GM11168 (cell line): ENCODE results near the gene SMYD3.

Source experiments
- in situ Hi-C: fragments of 300-500 bp; cut with MboI; formaldehyde crosslinking; loops from one replicate; pipeline ENCODE4 v1.12.0; 2022; ENCODE audit warnings: low sequenced_read_pairs; ENCODE audit not compliant: unreplicated experiment

Gene SMYD3

GRCh38 chr1:246232126-246232525 lies 275.0 kb downstream of the SMYD3 start:
- in situ Hi-C loops: no loop called here

GRCh38 chr1:246226041-246226440 lies 281.0 kb downstream of the SMYD3 start:
- in situ Hi-C loops: no loop called here

- in situ Hi-C loops: no loop called here
These were observed 285.4 kb downstream of the SMYD3 start for GRCh38 chr1:246221485-246222255.

- in situ Hi-C loops: no loop called here
These were observed 286.5 kb downstream of the SMYD3 start for GRCh38 chr1:246220495-246221065.

DNA sequence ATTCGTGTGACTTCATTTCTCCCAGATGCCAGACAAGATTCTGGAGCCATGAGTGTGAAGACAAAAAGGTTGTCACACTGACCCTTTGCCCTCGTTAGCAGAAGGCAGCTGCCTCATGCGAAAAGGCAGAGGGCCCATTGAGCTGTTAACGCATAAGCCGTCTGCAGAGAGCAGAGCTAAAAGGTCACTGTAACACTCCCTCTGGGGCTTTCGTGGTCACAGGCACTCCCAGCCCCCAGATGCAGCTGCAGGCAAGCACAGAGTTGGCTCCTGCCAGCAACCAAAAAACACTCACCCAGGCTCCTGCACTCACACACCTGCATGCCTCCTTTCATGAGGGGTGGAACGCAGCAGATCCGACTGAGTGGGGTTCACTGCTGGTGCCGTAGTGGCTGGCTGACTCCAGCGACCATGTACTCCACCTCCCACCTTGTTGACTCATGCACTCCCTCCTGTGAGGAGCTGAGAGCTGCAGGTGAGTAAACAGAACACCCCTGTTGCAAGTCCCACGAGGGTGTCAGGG lies 287.5 kb downstream of the SMYD3 start:
- in situ Hi-C loops: no loop called here

GRCh38 chr1:246218686-246219085 lies 288.4 kb downstream of the SMYD3 start:
- in situ Hi-C loops: no loop called here

- in situ Hi-C loops: no loop called here
These were observed 290.2 kb downstream of the SMYD3 start for GRCh38 chr1:246216906-246217305.

DNA sequence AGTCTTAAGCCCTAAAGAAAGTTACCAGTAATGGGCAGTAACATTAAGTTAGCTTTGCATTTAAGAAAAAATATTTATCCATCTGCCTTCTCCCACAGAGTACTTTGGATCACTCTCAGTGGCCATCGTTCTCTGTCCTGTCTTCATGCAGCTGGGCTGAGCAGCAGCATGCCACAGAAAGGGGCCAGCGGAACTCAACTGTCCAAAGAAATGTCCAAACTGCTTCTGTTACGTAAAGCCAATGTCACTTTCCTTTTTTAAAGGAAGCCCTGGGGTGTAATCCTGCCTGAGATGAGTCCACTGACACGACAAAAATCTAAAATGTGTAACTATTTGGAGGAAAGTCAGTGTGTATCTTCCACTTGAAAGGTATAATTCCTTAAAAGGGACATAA lies 291.6 kb downstream of the SMYD3 start:
- in situ Hi-C loops: no loop called here

GRCh38 chr1:246214708-246215509 lies 292.2 kb downstream of the SMYD3 start:
- in situ Hi-C loops: no loop called here

- in situ Hi-C loops: no loop called here
These were observed 293.1 kb downstream of the SMYD3 start for GRCh38 chr1:246213947-246214346.

DNA sequence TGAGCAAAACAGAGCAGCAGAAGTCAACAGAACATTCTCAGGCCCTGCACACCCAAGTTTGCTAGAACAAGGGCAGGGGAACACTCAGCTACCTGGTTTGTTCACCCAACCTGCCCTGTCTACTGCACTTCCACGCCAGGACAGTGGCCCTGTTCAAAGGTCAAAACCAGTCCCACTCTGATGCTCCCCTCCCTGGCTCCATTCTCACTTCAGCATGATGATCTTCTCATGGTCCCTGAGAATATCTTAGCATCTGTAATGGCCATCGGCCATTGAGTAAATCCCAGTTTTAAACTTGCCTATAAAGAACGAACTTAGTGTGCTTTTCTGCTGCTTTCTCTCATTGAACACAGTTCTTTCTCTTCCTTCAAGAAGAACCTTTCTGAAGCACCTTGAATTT lies 293.6 kb downstream of the SMYD3 start:
- in situ Hi-C loops: no loop called here

GRCh38 chr1:246213036-246213435 lies 294.0 kb downstream of the SMYD3 start:
- in situ Hi-C loops: no loop called here

DNA sequence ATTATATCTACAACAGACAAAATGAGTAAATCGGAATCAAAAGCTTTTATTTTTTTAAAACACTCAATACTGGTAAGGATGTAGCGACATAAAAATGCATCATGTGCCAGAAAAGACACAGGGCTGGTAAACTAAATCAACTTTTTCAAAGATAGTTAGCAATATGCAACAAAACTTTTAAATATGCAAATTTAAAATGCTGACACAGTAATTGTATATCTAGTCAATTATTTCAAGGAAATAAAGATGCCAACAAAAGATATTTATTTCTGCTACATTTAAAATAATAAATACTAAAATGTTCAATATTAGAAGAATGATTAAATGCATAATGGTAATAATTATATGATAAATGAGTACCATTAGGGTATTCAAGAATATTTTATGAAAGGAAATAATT lies 295.1 kb downstream of the SMYD3 start:
- in situ Hi-C loops: no loop called here

DNA sequence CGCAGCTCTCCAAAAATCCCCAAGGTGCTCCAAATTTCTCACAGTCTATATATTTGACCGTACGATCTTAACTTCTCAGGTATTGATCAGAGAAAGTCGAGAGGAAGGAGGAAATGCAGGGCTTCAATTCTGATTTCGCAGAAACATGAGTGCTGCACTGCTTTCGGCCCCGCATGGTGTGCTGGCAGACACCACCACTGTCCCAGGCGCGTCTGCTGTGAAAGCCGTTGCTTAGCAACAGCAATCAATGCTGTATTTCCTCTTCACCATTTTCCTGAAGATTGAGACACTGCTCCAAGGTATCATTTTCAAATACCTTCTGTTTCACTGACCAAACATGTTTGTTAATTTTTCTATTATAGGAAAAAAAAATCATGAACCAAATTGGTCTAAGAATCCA lies 296.3 kb downstream of the SMYD3 start:
- in situ Hi-C loops: no loop called here

DNA sequence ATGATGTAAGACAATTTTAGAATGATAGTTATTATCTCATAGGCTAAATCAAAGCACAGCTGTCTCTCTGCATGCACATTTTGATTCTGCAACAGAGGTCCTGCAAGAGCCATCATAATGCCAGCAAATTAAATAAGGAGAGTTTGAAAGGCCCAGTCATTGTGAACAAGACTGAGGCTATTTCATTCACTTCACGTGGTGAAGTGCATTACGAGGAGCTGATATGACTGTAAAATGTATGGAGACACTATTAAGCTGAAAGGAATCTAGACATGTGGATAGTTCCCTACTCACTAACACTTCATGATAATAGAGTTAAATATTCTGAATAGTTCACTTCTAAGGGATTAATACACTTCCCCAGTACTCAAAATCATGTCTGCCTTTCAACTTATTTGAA lies 299.0 kb downstream of the SMYD3 start:
- in situ Hi-C loops: no loop called here

DNA sequence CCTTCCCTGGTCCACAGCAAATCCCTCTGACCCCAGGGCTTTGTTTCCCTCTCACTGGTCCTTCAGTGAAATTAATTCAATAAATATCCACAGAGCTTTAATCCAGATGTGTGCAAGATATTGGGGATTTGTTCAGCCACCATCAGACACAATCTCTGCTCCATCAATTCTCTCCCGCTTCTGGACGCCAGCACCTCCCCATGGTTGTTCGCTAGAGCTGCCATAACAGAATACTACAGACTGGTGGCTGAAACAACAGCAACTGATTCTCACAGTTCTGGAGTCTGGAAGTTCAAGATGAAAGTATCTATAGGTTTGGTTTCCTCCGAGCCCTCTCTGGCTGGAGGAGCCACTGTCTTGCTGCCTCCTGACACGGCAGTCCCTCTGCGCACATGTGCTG lies 303.9 kb downstream of the SMYD3 start:
- in situ Hi-C loops: no loop called here

GRCh38 chr1:246200738-246201137 lies 306.3 kb downstream of the SMYD3 start:
- in situ Hi-C loops: no loop called here

DNA sequence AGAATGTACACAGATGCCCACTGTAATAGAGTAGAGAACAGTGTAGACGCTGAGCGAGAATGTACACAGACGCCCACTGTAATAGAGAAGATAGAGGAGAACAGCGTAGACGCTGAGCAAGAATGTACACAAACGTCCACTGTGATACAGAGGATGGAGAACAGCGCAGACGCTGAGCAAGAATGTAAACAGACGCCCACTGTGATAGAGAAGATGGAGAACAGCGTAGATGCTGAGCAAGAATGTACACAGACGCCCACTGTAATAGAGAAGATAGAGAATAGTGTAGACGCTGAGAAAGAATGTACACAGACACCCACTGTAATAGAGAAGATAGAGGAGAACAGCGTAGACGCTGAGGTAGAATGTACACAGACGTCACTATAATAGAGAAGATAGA lies 306.9 kb downstream of the SMYD3 start:
- in situ Hi-C loops: no loop called here

DNA sequence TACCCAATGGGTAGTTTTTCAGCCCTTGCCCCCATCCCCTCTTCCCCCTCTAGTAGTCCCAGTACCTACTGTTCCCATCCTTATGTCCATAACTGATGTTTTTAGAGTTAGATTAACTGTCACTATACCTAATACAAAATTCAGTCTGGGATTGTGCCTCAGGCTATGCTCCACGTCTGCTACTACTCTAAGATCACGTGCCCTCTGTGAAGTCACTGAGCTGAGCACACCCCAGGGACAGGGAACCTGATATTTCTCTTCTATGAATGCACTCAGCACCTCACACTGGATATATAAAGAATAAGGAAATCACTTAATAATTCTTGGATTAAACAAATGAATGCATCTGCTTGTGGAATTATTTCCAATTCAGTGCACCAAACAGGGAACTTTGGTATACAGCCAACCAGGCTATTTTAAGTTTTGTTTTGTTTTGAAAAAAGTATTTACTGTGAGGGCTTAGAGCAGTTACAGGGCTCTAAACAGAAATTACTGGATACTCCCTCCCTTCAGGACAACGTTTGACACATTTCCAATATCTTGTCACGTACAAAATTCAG lies 307.9 kb downstream of the SMYD3 start:
- in situ Hi-C loops: no loop called here

- in situ Hi-C loops: no loop called here
These were observed 308.8 kb downstream of the SMYD3 start for GRCh38 chr1:246198115-246198816.
